Mesodermal cell (in vitro differentiated cells): ENCODE data around the gene PNO1. TPM values are rescaled to one million over a fixed set of nuclear protein-coding genes. Genes with fewer than 3 reads are reported as not detected.
"Not testable (repeated sequence)": the region's sequence is repeated elsewhere in the genome, so short reads cannot be mapped to it uniquely, and the experiment has no call there.

ENCODE experiments used
- H3K27ac ChIP-seq: 2 replicates; pipeline ENCODE4 v1.7.0; 2013; ENCODE audit warnings: mild to moderate bottlenecking, low read depth, low read length, moderate library complexity; ENCODE audit not compliant: severe bottlenecking
- H3K36me3 ChIP-seq: 2 replicates; pipeline ENCODE4 v1.7.1; 2013; ENCODE audit warnings: mild to moderate bottlenecking, low read length, moderate library complexity; ENCODE audit not compliant: control insufficient read depth, insufficient read depth
- H3K4me1 ChIP-seq: one replicate; pipeline ENCODE4 v1.7.1; 2013; ENCODE audit warnings: mild to moderate bottlenecking, low read length; ENCODE audit not compliant: insufficient read depth, control insufficient read depth, poor library complexity, severe bottlenecking
- H3K4me3 ChIP-seq: 2 replicates; pipeline ENCODE4 v1.7.0; 2013; ENCODE audit warnings: low read length, control low read depth, mild to moderate bottlenecking; ENCODE audit not compliant: insufficient read depth, poor library complexity, severe bottlenecking; ENCODE audit errors: extremely low read depth
- H3K9me3 ChIP-seq: 2 replicates; pipeline ENCODE4 v1.7.1; 2013; ENCODE audit warnings: mild to moderate bottlenecking, low read length, moderate library complexity; ENCODE audit not compliant: control insufficient read depth
- WGBS, 2 experiments: methylation state at CpG; one replicate each; pipeline ENCODE4 v1.1.5; 2013; ENCODE audit warnings: missing lambda C conversion rate in 2 of 2; ENCODE audit not compliant: insufficient coverage in 2 of 2; 5-methylcytosine and 5-hydroxymethylcytosine counted together
- polyA plus RNA-seq, 2 experiments: library from polyadenylated mRNA; stranded (reverse); fragments of 50-300 nt; gene quantifications; one replicate each; pipeline ENCODE4 v1.2.3, GENCODE V29; 2013

PNO1 gene
- 16.4 TPM for polyA plus RNA-seq (2013, experiment 1 of 2)
- polyA plus RNA-seq (2013, experiment 2 of 2): 14.9 TPM

DNA sequence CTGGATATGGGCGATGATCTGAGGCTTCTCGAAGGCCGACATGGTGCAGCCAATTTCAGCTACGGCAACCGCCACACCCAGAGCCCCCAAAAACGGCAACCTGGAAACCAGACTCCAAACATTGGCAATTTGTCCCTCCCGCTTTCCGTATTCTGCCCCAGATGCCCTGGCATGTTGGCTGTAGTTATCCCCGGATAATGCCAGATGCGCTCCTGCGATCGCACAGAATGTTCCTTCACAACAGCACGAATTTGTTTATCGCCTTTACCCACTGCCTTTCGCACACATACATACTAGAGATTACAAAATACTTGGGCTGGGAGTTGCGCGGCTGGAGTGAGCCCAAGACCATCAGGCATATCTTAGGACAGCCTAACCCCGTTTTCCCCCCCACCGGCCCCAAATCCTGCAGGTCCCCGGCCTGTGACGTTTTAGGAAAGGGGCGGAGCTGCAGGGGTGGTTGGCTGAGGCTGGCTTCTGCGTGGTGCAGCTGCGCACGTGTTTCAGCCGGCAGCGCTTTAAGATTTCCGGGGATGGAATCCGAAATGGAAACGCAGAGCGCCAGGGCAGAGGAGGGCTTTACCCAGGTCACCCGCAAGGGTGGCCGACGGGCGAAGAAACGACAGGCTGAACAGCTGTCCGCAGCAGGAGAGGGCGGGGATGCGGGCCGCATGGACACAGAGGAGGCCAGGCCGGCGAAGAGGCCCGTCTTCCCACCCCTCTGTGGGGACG lies at the start of gene PNO1:
PNO1 (plus strand) TSS at position 487 of the 732 bp plus-strand sequence; CDS start at position 534, 47 bp downstream.
- peak within 1 kb of the TSS; percentile 80 for H3K4me3 ChIP-seq
- peaks cover 6% of the 10 kb centered on the region for H3K4me1 ChIP-seq
- 0% methylated on average over 35 to 42 of the region's 44 CpGs for whole genome bisulfite sequencing, 2 experiments
- H3K9me3 ChIP-seq: no peaks in the 10 kb centered on the region
- peak within 1 kb of the TSS; percentile 99 for H3K27ac ChIP-seq
- peaks cover 31% of the 10 kb centered on the region for H3K36me3 ChIP-seq

GRCh38 chr2:68108120-68108519 lies 49.6 kb upstream of the PNO1 start:
- 73 to 83% methylated on average over 1 to 2 of the region's 3 CpGs for WGBS, 2 experiments

DNA sequence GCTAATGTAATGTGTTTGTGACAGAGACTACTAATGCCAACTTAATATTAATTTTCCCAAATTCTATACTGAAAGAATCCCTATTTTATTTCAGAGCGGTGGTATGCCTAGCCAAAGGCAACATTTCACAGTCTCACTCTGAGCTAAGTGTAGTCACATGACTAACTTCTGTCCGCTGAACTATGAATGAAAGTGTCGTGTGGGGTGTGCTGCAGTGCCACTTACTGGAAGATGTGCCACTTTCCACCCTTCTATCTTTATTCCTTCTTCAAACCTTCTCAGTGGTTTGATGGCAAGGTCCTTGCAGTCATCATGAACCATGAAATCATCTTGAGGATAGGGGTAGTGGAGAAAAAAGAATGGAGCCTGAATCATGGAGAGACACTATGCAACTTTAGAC lies 47.6 kb upstream of the PNO1 start:
- H3K27ac ChIP-seq: no peak overlapping the region
- H3K4me1 ChIP-seq: no peaks in the 10 kb centered on the region
- H3K36me3 ChIP-seq: no peaks in the 10 kb centered on the region
- no peak overlapping the region for H3K4me3 ChIP-seq
- 93 to 100% methylated on average over 1 to 3 of the region's 3 CpGs for WGBS, 2 experiments
- peaks cover 11% of the 10 kb centered on the region for H3K9me3 ChIP-seq

More at GRCh38 chr2:68108120-68108519, 49.6 kb upstream of the PNO1 start:
- peaks cover 11% of the 10 kb centered on the region for H3K9me3 ChIP-seq
- no peaks in the 10 kb centered on the region for H3K4me1 ChIP-seq
- H3K4me3 ChIP-seq: no peak overlapping the region
- H3K27ac ChIP-seq: no peak overlapping the region
- H3K36me3 ChIP-seq: no peaks in the 10 kb centered on the region

DNA sequence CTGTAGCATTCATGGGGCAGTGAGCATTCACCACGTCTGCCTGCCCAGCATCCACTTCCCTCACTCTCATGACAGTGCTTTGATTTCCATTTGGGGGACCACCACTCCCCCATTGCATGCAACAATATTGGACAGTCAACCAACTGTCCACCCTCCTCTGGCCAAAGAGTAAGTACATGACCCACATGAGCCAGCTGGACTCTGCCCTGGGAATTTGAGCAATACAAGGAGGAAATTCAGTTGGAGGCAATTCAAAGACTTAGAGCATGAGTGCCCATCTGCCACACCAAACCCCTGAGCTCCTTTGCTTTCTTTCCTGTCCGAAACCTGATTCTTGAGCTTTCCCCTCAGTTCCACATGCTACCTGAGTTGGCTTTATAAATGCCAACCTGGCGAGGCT lies 41.7 kb upstream of the PNO1 start:
- Histone ChIP-seq H3K27ac (no peak overlapping the region), H3K36me3 (no peaks in the 10 kb centered on the region), H3K9me3 (no peaks in the 10 kb centered on the region), H3K4me3 (no peak overlapping the region), H3K4me1 (peaks cover 3% of the 10 kb centered on the region)
- 91 to 100% methylated on average over 1 to 2 of the region's 3 CpGs for WGBS, 2 experiments

DNA sequence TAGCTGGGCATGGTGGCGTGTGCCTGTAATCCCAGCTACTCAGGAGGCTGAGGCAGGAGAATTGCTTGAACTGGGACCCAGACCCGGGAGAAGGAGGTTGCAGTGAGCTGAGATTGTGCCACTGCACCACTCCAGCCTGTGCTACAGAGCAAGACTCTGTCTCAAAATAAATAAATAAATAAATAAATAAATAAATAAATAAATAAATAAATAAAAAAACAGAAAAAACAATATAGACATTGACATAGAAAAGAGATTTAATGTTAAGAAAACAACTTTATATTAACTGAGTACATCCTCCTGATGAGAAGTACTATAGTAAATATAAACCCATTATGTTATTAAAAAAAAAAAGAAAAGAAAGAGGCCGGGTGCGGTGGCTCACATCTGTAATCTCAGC lies 39.8 kb upstream of the PNO1 start:
- not testable (repeated sequence) for H3K27ac ChIP-seq, H3K36me3 ChIP-seq, H3K4me3 ChIP-seq, H3K9me3 ChIP-seq, H3K4me1 ChIP-seq
- 80% methylated on average over 1 of the region's 4 CpGs; no CpG with 5 or more reads in 1 of the 2 experiments for WGBS, 2 experiments

- H3K27ac ChIP-seq: no peak overlapping the region
- H3K4me1 ChIP-seq: peaks cover 8% of the 10 kb centered on the region
- no peak overlapping the region for H3K4me3 ChIP-seq
- WGBS, 2 experiments: 79 to 96% methylated on average over 2 to 7 of the region's 7 CpGs
- H3K36me3 ChIP-seq: no peaks in the 10 kb centered on the region
- H3K9me3 ChIP-seq: no peaks in the 10 kb centered on the region
Measured at GRCh38 chr2:68118816-68119215, 38.9 kb upstream of the PNO1 start.

- H3K4me3 ChIP-seq: no peak overlapping the region
- peaks cover 8% of the 10 kb centered on the region for H3K4me1 ChIP-seq
- H3K36me3 ChIP-seq: no peaks in the 10 kb centered on the region
- H3K9me3 ChIP-seq: no peaks in the 10 kb centered on the region
- no peak overlapping the region for H3K27ac ChIP-seq
- WGBS, 2 experiments: 43% methylated on average over 1 of the region's 5 CpGs; no CpG with 5 or more reads in 1 of the 2 experiments
Measured at GRCh38 chr2:68119504-68119903, 38.2 kb upstream of the PNO1 start.

DNA sequence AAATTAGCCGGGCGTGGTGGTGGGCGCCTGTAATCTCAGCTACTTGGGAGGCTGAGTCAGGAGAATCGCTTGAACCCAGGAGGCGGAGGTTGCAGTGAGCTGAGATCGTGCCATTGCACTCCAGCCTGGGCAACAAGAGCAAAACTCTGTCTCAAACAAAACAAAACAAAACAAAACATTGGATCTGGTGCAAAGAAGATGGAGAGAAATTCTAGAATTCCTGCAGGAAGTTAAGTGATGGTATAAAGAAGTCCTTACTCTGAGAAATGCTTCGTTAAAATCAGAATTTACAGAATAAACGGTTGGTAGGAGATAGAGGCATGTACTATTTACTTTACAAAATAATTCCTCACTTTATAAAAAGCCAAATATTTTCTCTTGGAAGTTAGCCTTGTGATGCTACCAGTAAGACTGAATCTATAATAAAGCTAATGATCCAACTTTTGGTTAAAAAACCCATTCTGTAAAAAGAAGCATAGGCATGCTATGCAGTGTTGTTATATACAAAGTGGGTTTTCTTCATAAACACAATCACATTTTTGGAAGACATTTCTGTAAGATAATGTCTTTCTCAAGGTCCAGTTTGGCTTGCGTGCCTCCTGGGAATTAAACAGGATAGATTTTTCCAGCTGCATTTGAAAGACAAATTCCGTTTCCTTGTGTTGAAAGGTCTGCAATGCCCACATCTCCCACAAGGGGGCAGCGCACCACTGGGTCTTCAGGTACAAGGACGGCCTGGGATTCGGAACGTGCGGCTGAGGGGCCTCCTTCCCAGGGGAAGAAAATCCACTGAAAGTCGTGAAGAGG lies 35.6 kb upstream of the PNO1 start:
- H3K27ac ChIP-seq: no peak overlapping the region
- H3K9me3 ChIP-seq: no peaks in the 10 kb centered on the region
- H3K4me3 ChIP-seq: no peak overlapping the region
- 0 to 11% methylated on average over 6 of the region's 16 CpGs for WGBS, 2 experiments
- H3K4me1 ChIP-seq: peaks cover 8% of the 10 kb centered on the region
- no peaks in the 10 kb centered on the region for H3K36me3 ChIP-seq

- Histone ChIP-seq H3K36me3 (peaks cover 2% of the 10 kb centered on the region), H3K4me1 (peaks cover 8% of the 10 kb centered on the region), H3K9me3 (no peaks in the 10 kb centered on the region), H3K27ac (no peak overlapping the region), H3K4me3 (no peak overlapping the region)
- 100% methylated on average over 2 of the region's 8 CpGs for WGBS, 2 experiments
Measured at GRCh38 chr2:68122680-68122964, 35.1 kb upstream of the PNO1 start.

DNA sequence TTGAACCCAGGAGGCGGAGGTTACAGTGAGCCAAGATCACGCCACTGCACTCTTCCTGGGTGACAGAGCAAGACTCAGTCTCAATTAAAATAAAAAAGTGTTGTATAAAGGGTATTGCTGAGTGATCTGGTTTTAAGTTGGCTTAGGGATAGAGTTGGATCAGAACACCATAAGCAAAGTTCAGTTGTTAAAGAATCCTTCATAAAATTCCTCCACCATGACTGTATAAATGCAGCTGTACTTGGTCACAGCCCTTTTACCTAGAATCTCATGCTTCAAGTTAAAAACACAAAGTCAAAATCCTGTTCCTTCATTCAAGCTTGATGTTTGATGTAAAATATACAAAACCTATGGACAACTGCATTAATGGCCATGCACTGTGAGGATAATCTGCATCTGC lies 33.4 kb upstream of the PNO1 start:
- peaks cover 8% of the 10 kb centered on the region for H3K4me1 ChIP-seq
- no peaks in the 10 kb centered on the region for H3K9me3 ChIP-seq
- H3K4me3 ChIP-seq: no peak overlapping the region
- no peak overlapping the region for H3K27ac ChIP-seq
- 50% methylated on average over 2 of the region's 2 CpGs for WGBS, 2 experiments
- peaks cover 4% of the 10 kb centered on the region for H3K36me3 ChIP-seq

DNA sequence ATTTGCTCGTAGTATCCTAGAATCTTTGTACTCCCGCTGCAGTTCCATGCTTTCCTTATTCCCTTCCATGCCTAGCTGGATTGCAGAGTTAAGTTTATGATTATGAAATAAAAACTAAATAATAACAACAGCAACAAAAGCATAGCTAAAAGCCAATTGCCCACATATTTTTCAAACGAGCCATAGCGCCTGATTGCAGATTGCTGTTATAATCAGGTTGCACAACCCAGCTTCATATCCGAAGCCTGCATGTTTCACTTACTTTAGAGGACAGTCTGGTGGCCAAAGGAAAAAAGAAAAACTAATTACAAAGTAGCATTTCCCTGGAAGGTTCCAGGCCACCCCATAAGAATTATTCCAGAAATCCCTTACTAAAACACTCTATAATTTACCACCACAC lies 31.9 kb upstream of the PNO1 start:
- Histone ChIP-seq H3K36me3 (peaks cover 4% of the 10 kb centered on the region), H3K4me1 (peaks cover 6% of the 10 kb centered on the region), H3K9me3 (no peaks in the 10 kb centered on the region), H3K4me3 (no peak overlapping the region), H3K27ac (no peak overlapping the region)
- 100% methylated on average over 3 of the region's 5 CpGs for WGBS, 2 experiments
